Neural progenitor cell (in vitro differentiated cells): ENCODE data around the gene RAB11FIP5.

Experiments used
- CTCF ChIP-seq: fragments of 200-600 bp; sonication (generic); IDR thresholded peaks from 2 replicates; pipeline ENCODE4 v1.5.1; 2017; ENCODE audit warnings: antibody characterized with exemption, mild to moderate bottlenecking
- EZH2 ChIP-seq: fragments of 200-600 bp; sonication (generic); IDR thresholded peaks from 2 replicates; pipeline ENCODE4 v1.6.1; 2017; ENCODE audit warnings: antibody characterized with exemption, mild to moderate bottlenecking, moderate library complexity
- EZH2phosphoT487 ChIP-seq: fragments of 200-600 bp; sonication (generic); IDR thresholded peaks from 2 replicates; pipeline ENCODE4 v1.6.1; 2017; ENCODE audit warnings: antibody characterized with exemption

GRCh38 chr2:73068147-73068546, 44.6 kb downstream of the RAB11FIP5 start:
- TF ChIP-seq CTCF (no peak), EZH2phosphoT487 (no peak), EZH2 (no peak)
